Activated T-cell treated with anti-CD3 and anti-CD28 coated beads, Interleukin-2, amount 50 U/mL, for 1 hour (primary cell): Measurements from ENCODE around the gene MYL6B.
"Not testable (repeated sequence)": the region's sequence is repeated elsewhere in the genome, so short reads cannot be mapped to it uniquely, and the experiment has no call there.

Experiments
- DNase-seq: peaks from one replicate; pipeline ENCODE4 v3.0.0-alpha.2; 2020

MYL6B gene

DNA sequence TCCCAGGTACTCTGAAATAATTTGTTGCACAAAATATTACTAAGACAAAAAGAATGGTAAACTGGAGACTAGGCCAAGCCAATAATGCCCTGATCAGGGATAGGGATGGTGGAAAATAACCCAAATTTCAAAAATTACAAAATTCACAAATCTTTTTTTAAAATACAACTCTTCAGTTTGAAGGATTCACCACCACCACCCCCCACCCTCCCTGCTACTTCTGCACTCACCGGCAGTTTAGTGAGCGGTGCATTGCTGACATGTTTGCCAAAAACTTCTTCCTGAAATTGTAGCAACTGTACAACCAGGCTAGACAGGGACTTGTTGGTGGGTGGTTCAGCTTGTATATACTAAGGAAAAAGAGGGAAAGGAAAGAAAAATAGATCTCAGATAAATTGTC, 34.6 kb downstream of the MYL6B start:
- DNase-seq: no peak

DNA sequence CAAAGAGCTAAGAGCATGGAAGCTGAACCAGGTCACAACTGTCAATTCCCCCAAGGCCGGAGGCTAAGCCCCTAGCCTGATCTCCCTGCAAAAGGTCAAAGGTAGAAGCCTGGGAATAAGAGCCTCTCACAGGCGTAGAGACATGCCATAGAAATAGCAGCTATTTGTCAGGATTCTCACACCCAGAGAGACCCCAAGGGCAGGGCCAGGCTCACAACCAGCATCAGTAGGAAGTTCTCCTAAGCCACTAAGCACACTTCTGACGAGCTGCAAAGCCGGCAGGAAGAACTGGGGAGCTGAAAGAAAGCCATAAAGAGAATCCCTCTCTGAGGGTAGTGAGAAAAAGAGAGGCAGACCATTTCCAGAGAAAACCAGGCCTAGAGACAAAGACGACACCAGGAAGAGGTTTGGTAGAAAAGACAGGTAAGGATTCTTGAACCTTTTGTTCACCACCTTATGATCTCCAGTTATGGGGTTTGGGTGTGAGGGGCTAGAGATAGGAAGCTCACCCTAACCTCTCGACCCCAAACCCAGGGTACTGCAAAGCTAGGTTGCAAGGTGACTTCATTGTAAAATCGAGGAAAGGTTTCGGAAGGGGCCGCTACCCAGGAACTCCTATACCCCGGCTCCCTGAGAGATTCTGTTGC, 35.9 kb downstream of the MYL6B start:
- no peak for DNase-seq

GRCh38 chr12:56188778-56189098, 36.4 kb downstream of the MYL6B start:
- DNase-seq: no peak

GRCh38 chr12:56189099-56189917, 36.9 kb downstream of the MYL6B start, which contains the start of gene SMARCC2:
SMARCC2 (minus strand) TSS chr12:56189483; CDS start chr12:56189461, 22 bp downstream.
- peak; percentile 86 for DNase-seq

DNA sequence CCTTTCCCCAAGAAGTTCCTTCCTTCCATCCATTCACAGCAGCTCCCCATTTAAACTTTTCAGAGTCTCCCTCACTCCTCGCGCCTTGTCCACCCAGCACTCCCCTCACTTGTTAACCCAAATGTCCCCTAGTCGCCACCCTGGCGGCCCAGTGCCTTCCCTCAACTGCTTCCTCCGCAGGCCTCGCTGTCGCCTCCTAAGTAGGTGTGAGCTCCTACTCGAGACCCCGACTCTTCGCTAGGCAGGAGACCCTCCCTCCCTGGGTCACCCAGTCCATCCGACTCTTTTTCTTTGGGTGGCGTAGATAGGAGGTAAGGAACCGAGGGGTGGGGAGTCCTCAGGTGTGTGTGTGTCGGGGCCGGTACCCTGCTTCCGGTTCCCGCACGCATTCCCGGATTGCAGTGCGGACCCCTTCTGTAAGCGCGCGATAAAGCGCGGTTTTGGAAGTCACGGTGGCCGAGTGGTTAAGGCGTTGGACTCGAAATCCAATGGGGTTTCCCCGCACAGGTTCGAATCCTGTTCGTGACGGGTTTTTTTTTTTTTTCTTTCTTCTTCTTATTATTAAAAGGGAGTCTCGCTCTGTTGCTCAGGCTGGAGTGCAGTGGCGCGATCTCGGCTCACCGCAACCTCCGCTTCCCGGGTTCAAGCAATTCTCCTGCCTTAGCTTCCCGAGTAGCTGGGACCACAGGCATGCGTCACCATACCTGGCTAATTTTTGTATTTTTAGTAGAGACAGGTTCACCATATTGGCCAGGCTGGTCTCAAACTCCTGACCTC, 37.7 kb downstream of the MYL6B start:
- peak; percentile 80 for DNase-seq

- DNase-seq: no peak
Observed at GRCh38 chr12:56190695-56191155, 38.3 kb downstream of the MYL6B start.

GRCh38 chr12:56192582-56192981, 40.2 kb downstream of the MYL6B start:
- no peak for DNase-seq

DNA sequence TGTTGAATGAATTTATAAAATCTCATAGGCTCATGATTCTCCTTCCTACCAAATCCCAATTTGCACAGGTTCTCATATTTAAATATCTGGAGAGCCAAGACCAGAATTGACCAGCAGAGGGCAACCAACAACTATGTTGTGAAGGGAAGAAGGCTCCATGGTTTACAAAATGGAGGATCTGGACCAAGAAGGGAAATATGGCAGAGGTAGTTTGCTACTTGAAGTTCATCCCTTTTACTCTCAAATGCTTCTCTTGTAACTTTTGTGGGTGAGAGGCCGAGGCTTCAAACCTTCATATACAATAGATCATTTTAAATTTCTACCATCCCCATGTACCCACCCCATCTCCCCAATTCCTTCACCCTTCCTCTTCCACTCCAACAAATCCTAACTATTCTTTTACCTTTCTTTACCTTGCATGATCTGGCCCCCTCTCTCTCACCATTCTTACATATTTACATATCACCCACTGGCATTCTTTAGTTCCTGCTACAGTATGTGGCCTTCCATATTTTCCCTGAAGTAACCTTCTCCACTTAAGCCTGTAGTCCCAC, 40.7 kb downstream of the MYL6B start:
- DNase-seq: peak; percentile 35

GRCh38 chr12:56196818-56197550, 44.6 kb downstream of the MYL6B start:
- not testable (repeated sequence) for DNase-seq

DNA sequence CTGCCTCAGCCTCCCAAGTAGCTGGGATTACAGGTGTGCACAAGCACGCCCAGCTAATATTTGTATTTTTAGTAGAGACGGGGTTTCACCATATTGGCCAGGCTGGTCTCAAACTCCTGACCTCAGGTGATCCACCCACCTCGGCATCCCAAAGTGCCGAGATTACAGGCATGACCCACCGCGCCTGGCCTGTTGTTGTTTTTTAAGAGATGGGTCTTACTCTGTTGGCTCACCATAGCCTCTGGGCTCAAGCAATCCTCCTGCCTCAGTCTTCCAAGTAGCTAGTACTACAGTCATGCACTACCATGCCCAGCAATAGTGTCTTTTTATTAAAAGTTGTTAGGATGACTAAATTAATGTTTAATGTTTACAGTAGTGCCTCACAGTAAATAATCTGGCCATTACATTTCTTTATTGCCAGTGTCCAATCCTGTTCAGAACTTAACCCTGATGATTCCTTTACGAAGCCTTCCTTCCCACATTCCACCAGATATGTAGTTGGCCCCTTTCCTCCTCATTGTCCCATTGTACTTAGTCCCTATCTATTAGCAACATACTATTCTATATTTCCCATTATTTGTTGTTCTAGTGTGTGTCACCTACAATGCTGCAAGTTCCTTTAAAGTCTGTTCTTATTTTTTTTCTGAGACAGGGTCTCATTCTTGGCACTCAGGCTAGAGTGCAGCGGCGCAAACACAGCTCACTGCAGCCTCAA, 45.7 kb downstream of the MYL6B start:
- no peak for DNase-seq

GRCh38 chr12:56198836-56199235, 46.4 kb downstream of the MYL6B start:
- no peak for DNase-seq

DNA sequence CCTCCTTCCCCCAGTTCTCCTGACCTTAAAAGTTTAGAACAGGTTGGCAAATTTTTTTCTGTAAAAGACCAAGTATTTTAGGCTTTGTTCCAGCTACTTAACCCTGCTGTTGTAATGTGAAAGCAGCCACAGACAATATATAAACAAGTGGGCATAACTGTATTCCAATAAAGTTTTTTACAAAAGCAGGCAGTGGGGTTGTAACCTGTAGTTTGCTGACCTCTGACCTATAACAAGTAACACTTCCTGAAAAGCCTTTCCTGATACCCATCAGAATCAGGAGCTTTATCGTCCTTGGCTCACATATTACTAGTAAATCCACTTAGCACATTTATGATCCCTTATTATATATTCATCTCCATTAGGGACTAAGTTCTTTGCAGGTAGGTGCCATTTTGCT, 50.0 kb downstream of the MYL6B start:
- DNase-seq: no peak

- DNase-seq: no peak
Observed at GRCh38 chr12:56202838-56203237, 50.5 kb downstream of the MYL6B start.

DNA sequence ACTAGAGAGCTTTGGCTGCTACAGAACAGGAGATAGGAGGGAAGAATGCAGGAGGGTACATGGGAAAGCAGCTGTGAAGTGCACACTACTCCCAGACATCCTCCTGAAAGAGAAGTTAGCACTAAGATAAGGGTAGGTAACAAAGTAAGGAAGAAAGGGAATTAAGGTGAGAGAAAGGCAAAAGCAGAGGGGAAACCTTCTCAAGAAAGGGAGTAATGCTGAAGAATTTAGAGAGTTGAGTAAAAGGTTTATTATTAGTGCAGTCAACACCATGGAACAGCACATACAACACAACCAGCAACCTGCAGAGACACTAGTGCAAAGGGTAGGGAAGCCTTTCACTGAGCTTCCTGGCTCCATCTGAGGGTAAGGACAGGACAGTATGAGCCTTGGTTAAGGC, 51.9 kb downstream of the MYL6B start:
- DNase-seq: no peak

DNA sequence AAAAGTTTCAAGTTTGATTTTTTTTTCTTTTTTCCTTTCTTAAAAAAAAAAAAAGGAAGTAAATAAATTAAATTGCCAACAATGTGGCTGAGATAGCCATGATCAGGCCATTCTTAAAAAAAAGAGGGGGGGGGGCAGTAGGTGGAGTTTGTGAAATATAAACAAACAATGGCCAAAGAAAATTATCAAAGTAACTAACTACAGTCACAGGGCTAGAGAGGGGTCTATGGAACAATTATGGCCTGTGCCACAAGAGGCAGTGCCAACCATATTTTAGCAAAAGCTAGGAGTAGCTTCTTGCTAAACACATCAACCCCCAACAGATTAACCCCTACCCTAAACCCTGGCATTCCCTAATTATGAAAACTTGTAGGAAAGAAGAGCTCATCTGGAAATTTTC, 53.1 kb downstream of the MYL6B start:
- DNase-seq: no peak

- DNase-seq: peak; percentile 40
Observed at GRCh38 chr12:56206452-56207166, 54.2 kb downstream of the MYL6B start.
